ENCODE data around the gene NKX3-2.

DNA sequence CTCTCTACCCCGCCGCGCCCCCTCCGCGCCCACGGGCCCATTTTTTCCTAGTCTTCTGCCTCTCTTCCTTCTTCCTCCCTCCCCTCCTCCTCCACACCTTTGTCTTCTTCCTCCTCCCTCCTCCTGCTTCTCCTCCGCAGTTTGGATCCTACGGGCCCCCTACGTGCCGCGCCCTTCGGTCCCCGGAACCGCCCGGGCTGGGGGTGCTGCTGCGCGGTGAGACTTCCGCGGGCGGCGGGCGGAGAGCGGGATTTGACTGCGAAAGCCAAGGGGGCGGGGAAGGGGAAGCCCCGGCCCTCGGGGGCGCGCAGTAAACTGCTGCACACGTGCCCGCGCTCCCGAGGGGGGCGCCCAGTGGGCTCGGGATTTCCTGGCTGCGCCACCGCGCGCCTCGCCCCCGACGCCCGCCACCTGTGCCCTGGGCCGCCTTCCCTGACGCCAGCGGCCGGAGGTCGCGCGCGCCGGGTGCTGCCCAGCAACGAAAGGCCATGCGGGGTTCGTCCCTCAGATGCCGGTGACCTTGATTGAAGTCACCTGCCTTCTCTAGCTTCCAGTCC, 3.3 kb upstream of the NKX3-2 start:
- TF ChIP-seq, protein P1, sequence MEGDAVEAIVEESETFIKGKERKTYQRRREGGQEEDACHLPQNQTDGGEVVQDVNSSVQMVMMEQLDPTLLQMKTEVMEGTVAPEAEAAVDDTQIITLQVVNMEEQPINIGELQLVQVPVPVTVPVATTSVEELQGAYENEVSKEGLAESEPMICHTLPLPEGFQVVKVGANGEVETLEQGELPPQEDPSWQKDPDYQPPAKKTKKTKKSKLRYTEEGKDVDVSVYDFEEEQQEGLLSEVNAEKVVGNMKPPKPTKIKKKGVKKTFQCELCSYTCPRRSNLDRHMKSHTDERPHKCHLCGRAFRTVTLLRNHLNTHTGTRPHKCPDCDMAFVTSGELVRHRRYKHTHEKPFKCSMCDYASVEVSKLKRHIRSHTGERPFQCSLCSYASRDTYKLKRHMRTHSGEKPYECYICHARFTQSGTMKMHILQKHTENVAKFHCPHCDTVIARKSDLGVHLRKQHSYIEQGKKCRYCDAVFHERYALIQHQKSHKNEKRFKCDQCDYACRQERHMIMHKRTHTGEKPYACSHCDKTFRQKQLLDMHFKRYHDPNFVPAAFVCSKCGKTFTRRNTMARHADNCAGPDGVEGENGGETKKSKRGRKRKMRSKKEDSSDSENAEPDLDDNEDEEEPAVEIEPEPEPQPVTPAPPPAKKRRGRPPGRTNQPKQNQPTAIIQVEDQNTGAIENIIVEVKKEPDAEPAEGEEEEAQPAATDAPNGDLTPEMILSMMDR (IDR thresholded peaks at IDR 0.05): no peak
- TF ChIP-seq POLR2A (IDR thresholded peaks at IDR 0.05): no peak
- TF ChIP-seq POLR2AphosphoS5 (IDR thresholded peaks at IDR 0.05): no peak
- TF ChIP-seq EP300 (IDR thresholded peaks at IDR 0.05; ENCODE audit: low read depth): no peak
